GM19324 (cell line): ENCODE measurements around the gene WLS.

Source experiments
- ATAC-seq: cut with Tn5 transposase; IDR thresholded peaks from one replicate; pipeline ENCODE4 v1.9.1; 2021; ENCODE audit warnings: mild to moderate bottlenecking, moderate library complexity; ENCODE audit not compliant: unreplicated experiment, low FRiP score

Gene WLS

GRCh38 chr1:68111519-68112436 lies 120.5 kb downstream of the WLS start:
- no peak for ATAC-seq

- no peak for ATAC-seq
Measured at GRCh38 chr1:68107771-68108170, 124.6 kb downstream of the WLS start.

GRCh38 chr1:68103884-68104554 lies 128.3 kb downstream of the WLS start:
- ATAC-seq, result no peak

GRCh38 chr1:68103011-68103545 lies 129.2 kb downstream of the WLS start:
- ATAC-seq, result no peak

GRCh38 chr1:68101829-68102228 lies 130.5 kb downstream of the WLS start:
- no peak for ATAC-seq

GRCh38 chr1:68100571-68100970 lies 131.8 kb downstream of the WLS start:
- ATAC-seq, result no peak

GRCh38 chr1:68093737-68094136 lies 138.6 kb downstream of the WLS start:
- no peak for ATAC-seq

GRCh38 chr1:68087184-68087583 lies 145.1 kb downstream of the WLS start:
- no peak for ATAC-seq

GRCh38 chr1:68085752-68086151 lies 146.6 kb downstream of the WLS start:
- ATAC-seq, result no peak

GRCh38 chr1:68083686-68084085 lies 148.6 kb downstream of the WLS start:
- ATAC-seq, result no peak

GRCh38 chr1:68081775-68082283 lies 150.5 kb downstream of the WLS start:
- ATAC-seq, result no peak

- no peak for ATAC-seq
Measured at GRCh38 chr1:68078647-68079046, 153.7 kb downstream of the WLS start.
